NCI-H1105 (cell line): Measurements from ENCODE around the gene CD46.
A peak's percentile ranks its signal among the peaks of the same experiment; 100 is the strongest.

Source experiments
- DNase-seq: peaks from one replicate; lab custom pipeline; 2025; lab: John Stamatoyannopoulos, UW

The CD46 gene

GRCh38 chr1:207815913-207816291 is 64.0 kb downstream of the CD46 start:
- no peak for DNase-seq

DNA sequence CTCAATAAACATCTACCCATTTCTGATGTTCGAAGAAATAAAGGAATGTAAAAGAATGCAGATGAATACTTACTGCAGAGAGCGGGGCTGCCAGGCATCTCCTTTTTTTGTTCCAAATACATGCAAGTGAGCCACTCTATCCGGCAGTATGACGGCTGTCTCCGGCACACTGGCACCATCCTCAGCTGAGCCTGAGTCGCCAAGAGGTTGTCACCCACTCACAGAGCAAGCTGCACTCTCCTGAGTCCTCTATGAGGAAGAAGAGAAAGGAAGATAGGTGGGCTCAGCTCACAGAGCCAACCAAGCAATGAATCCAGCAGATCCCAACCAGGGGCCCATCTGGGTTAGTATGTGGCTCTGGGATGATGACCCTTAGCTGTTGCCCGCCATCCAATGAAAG is 65.3 kb downstream of the CD46 start:
- DNase-seq: no peak

DNA sequence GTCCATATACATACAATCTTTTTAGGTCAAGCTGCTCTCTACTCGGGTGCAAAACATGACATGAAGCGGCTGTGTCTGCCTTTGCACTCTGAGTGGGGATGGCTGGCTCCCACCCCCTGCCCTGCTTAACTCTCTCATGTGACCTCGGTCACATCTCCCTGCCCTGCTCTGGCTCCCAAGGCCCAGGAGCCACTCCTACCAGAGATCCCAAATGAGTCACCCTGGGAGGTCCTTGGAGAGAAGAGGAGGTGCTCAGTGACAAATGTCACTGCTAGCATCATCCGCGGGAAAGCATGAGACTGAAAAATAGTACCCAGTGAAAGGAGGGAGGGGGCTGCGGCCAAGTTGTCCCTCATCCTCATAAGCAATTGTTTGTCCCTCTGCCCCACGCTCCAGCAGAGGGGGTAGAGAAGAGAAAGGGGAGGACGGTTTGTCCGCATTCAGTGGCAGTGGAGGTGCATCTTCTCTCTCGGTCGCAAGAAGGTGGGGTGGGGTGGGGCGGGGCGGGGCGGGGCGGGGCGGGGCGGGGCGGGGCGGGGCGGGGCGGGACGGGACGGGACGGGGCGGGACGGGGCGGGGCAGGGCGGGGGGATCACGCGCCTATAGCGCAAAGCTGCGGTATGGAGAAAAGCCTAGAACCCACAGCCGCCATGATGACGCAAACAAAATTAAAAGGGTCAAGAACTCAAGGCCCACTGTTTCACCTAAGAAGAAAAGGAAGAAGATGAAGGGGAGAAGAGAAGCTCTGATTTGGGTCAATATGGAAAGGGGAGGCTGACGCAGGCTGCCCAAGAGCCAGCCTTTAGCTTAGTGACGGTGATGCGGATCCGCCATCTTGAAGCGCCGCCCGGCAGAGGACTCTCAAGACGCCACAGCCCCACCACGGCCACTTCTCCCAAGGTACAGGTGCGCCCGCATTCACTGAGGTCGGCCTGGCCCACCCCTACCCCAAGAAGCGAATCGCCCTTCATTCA is 66.2 kb downstream of the CD46 start:
- no peak for DNase-seq

DNA sequence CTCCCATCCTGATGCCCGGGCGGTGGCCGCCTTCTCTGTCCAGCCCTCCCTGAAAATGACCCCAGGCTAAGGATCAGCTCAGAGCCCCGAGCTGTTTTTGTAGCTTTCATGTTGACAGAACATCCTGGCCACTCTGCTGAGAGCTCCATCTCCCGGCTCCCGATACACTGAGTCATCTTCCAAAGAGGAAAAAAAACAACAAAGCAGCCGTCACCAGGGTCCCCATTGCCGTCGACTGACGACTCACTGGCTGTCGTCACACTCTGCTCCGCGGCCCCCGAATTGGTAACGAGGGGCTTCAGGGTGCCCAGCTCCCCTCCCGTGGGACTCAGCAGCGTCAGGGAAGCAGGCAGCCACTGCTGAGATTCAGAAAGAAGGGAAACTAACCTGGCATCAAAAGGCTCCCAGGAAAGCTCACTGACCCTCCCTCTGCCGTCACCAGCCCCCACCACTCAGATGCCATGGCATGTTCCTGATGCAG is 67.2 kb downstream of the CD46 start:
- no peak for DNase-seq

DNA sequence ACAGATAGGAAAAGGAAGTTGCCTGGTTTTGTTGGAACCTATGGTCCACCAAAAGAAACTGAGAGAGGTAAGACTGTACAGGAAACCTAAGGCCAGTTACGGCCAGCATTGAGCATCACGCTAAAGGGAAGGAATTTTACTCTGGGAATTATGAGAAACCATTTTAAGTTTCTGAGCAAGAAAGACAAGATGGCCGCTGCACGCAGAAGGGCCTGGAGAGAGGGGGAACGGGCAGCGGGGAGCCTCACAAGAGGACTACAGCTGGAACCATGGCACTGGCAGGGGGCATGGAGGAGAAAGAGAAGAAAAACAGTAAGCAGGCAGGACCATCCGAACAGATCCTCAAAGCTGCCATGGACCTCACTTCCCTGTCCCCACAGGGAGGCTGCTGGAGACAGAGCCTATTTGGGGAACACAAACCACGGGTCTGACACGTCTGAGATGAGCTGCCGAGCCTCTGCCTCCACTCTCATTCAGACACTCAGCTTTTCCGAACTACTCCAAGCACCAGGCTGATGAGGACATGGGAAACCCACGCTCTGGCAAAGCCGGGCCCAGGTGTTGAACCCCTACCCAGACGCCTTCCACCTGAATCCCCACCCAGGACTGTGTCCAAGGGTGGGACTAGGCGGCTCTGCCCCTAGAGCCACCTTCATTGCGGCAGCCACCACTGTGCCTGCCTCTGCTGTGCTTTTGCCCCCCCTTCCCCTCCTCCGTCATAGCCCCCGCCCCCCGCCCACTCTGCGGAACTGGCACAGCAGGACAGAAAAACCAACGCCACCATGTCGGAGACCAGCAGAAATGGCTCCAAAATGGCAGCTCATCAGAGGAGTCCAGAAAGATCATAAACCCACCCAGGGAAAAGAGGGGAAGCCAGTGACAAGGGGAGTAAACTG is 69.0 kb downstream of the CD46 start:
- DNase-seq: no peak

GRCh38 chr1:207821464-207822045 is 69.7 kb downstream of the CD46 start:
- DNase-seq: no peak

DNA sequence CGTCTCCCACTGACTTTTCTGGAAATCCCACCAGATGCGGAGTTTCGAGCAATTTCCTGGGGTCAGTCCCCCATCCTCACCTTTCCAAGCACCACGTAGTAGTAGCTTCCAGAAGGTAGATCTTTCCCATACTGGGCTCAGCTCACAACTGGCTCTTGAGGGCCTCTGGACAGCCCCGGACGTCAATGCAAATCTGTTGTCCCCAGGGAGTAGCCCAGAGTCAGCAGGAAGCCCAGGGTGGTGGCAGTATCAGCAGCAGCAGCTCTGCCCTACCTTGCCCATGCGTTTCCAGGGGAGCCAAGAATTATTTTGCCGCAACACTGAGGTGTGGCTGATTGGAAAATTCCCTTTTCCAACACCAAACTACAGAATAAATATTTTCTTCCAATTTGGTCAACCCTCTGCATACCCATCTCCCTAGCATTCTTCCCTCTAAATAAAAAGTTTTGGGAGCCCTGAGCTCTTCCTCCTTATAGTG is 70.3 kb downstream of the CD46 start:
- no peak for DNase-seq

DNA sequence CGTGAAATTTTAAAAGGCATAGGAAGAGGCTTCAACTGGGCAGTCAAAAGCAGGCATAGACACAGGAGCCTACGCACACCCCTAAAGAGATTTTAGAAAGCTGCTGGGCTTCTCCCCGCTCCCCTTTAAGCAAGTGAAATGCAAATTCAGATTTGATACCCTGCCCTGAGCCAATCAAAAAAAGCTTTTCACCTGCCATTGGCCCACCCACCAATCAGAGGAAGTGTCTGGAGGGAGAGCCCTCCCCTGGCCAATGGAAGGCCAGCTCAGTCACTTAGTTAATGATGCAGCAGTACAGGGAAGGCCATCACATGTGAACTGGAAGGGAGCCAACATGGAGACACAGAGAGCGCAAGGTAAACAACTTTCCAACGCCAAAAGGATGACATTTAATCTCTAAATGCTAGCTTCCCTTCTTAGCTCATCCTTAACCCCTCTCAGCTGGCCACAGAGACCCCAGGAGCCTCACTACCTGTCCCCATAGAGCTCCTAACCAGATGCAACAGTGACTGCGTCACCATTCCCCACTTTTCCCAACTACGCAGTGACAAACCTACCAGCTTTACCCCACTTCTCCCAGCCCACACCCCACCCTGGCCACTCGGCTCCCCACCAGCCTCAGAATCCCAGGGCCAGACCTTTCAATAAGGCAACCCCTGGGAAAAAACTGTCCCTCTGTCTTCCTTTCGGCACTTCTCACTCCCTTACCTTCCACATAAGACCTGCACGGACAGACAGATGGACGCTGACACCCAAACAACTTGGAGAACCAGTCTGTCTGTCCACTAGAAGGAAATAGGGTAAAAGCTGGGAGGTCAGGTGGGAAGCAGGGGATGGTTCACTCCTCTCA is 71.0 kb downstream of the CD46 start:
- DNase-seq: no peak

GRCh38 chr1:207823531-207823879 is 71.7 kb downstream of the CD46 start:
- DNase-seq: no peak

DNA sequence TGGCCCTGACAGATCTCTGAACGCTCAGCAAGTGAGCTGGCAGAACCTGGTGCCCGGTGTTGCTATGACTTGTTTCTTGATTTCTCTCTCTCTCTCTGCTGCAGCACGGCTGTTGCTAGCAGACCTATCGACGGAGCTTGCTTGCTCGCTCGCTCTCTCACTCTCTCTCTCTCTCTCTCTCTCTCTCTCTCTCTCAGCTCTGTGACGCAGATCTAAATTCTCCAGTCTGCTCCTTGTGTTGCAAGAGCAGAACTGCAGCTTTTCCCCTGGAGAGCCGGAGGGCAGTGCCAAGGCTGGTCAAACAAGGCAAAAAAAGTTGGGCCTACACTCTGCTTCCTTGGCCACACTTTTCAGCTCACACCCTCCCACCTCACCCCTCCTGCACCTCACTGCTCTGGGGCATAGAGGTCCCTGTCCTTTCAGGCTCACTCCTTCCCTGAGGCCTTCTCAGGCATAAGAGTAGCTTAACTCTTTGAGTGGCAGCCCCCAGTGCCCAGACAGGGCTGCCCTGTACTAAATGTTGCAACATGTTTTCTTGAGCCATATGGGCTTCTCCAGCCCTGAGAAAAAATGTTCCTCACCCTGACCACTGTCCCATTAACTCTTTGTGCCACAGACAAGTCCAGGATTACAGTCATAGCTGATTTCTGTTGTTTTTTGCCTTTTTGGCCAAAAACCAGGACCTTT is 72.2 kb downstream of the CD46 start:
- DNase-seq: no peak

- DNase-seq: no peak
Measured at GRCh38 chr1:207824691-207825408, 73.0 kb downstream of the CD46 start.

- no peak for DNase-seq
Measured at GRCh38 chr1:207825409-207825695, 73.5 kb downstream of the CD46 start.

DNA sequence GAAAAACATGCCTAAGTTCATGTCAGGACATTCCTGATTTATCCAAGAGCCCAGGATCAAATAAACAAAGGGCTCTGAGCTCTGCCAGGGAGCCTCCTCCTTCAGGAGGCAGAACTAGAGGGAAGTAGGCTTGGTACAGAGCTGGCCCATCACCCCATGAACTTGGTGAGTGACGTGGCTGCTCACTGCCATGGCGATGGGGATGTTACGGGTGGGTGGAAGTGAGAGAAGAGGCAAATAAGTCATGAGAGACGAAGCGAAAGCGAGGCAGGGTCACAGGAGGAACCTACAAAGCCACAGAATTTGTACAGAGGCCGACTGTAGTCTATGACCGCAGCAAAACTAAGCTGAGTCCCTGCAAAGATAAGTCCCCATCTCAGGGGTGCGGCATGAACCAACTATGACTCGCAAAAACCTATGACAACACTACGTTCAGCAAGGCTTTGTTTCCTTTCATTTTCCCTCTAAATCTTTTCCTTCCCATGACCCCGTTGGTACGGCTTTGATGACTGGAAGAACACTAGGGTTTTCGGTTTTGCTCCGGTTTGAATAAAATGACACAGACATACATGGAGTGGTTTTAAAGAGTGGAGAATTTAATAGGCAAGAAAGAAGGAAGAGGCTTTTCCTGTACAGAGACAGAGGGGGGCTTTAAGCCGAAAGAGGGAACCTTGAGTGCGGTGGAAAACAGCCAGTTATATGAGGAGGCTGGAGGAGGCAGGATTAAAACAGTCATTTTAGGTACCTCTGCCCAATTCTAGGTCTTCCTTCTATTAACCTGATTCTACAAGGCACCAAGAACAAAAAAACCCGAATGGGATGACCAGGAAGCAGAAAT is 74.1 kb downstream of the CD46 start:
- DNase-seq: no peak

GRCh38 chr1:207826557-207827487 is 75.0 kb downstream of the CD46 start:
- DNase-seq: no peak

- no peak for DNase-seq
Measured at GRCh38 chr1:207827488-207827830, 75.6 kb downstream of the CD46 start.

- no peak for DNase-seq
Measured at GRCh38 chr1:207828046-207828445, 76.2 kb downstream of the CD46 start.

- peak; percentile 2 for DNase-seq
Measured at GRCh38 chr1:207828485-207829158, 76.8 kb downstream of the CD46 start.

GRCh38 chr1:207829576-207829975 is 77.7 kb downstream of the CD46 start:
- DNase-seq: no peak
